GM18520 (cell line): ENCODE results near the gene RRM2.

Source experiments
- ATAC-seq: cut with Tn5 transposase; IDR thresholded peaks from one replicate; pipeline ENCODE4 v1.9.1; 2021; ENCODE audit not compliant: unreplicated experiment

The RRM2 gene

GRCh38 chr2:10150436-10150835, 27.9 kb downstream of the RRM2 start:
- no peak for ATAC-seq

GRCh38 chr2:10151462-10151861, 28.9 kb downstream of the RRM2 start:
- no peak for ATAC-seq

DNA sequence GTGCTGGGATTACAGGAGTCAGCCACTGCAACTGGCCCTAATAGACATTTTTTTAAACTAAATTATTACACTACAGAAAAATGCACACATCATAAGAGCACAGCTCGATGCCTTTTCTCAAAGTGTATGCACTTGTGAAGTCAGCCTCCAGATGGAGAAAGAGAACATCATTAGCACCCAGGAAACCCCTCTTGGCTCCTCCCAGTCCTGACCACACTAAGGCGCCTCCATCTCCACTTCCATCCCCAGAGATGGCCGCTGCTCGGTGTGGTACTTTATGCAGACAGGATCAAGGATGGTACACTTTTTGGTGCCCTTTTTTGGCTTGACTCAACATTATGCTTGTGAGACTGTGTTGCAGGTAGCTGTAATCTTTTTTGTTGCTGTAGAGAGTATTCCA, 34.8 kb downstream of the RRM2 start:
- no peak for ATAC-seq

GRCh38 chr2:10158681-10159080, 36.1 kb downstream of the RRM2 start:
- no peak for ATAC-seq

DNA sequence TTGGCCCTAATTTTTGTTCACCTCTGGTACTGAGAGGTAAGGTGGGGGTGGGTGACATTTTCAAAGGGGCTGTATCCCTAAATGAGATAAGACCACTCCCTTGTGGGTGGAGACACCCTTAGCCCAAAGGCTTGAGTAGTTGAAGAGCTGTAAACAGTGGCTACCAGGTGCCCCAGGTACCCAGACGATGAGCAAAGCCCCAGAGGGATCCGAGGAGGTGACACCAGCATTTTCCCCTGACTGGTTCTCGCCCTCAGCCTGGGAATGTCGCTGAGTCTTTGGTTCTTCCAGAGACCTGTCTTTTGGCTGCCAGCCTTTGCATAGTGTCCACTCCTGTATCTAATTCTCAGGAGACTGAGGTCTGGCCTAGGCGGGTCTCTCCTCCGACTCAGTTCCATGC, 36.5 kb downstream of the RRM2 start:
- ATAC-seq: no peak

DNA sequence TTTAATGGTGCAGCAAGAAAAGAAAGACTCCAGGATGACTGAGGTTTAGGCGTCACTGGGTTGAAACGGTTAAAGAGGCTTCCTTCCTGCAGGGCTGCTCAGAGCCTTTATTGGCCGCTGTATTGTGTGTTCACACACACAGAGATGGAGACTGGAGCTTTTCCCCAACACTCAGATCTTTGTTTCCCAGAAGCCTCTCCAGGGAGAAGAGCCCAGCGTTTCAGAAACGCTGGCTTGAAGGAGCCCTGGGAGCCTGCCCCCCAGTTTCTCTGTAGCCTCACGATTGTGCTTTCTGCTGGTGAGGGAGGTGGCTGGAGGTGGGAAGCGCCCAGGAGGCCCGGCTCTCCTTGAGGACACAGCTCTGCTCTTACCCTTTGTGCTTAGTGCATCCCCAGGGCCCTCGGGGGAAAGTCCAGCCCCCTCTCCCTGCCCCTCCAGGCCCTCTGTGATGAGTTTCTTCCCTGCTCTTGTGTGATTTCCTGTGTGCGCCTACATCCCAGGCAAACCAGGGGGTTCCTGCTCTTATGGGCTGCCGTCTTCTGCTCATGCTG, 37.1 kb downstream of the RRM2 start:
- ATAC-seq: no peak

- ATAC-seq: no peak
Measured at GRCh38 chr2:10160203-10160955, 37.8 kb downstream of the RRM2 start.

DNA sequence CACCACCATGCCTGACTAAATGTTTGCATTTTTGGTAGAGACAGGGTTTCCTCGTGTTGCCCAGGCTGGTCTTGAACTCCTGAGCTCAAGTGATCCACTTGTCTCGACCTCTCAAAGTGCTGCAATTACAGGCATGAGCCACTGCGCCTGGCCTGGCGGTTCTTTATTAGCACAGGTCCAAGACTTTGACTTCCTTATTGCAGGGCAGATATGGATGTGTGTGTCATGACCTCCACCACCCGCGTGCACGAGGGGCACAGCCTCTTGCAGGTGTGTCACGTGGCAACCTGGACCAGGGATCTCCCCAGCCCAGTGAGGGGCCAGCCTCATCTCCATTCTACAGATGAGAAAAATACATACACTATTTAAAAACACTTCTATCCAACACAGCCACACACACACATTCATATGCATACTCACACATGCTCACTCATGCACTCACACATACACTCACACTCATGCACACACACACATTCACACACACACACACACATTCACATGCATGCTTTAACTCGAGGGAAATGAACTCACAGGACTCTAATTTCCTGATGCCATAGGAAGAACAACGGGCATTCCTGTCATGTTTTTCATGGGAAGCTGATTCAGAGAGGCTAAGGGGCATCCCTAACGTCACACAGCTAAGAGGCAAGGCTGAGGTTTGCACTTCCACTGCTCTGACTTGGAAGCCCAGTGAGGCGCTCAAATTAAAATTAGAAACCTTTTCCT, 38.8 kb downstream of the RRM2 start:
- ATAC-seq: no peak

GRCh38 chr2:10161961-10162441, 39.5 kb downstream of the RRM2 start:
- no peak for ATAC-seq

- ATAC-seq: no peak
Measured at GRCh38 chr2:10162586-10163497, 40.3 kb downstream of the RRM2 start.

GRCh38 chr2:10163498-10164486, 41.3 kb downstream of the RRM2 start:
- ATAC-seq: no peak

GRCh38 chr2:10164601-10165000, 42.1 kb downstream of the RRM2 start:
- no peak for ATAC-seq

DNA sequence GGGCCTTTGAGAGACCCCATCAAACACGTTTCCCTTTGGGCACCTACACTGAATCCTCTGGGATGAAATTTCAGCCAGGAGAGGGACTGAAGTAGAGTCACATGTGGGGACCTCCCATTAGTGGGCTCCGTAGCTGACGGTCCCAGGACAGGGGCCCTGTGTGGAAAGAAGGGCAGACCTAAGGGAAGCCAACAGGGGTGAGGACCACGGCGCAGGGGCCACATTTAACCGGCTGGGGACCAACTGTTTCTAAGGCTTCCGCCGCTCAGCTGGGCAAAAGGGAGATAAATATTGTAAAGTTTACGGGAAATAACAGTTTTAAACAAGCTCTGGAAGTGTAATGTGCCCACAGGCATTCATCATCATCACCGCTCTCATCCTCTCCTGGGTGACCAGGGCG, 42.7 kb downstream of the RRM2 start:
- ATAC-seq: no peak

- ATAC-seq: no peak
Measured at GRCh38 chr2:10165861-10166675, 43.5 kb downstream of the RRM2 start.

DNA sequence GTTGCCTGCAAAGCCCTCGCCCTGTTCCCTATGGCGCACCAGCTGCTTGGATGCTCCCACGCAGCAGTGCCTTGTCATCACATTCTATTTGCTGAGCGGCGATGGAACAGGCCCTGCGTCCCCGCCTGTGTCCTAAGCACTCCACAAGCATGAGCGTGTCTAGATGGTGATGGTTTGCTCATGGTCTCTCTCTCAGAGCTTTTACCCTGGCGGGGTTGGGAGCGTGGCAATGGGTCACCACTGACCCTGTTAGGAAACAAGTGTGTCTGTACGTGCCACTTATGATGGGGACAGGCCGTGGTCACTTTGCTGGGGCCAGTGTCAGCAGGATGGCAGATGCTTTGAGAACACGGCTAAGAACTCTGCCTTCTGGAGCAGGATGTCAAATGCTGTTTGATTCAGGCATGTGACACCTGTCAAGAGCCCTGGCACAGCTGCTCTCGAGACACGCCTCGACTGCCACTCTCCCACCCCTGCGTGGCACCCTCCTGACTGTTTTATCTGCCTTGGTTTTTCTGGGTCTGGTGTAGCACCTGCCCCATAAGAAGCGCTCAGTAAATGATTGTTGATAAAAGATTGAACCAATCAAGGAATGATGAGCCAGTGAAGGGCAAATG, 44.2 kb downstream of the RRM2 start:
- no peak for ATAC-seq

- no peak for ATAC-seq
Measured at GRCh38 chr2:10167316-10167715, 44.8 kb downstream of the RRM2 start.

- no peak for ATAC-seq
Measured at GRCh38 chr2:10168221-10168620, 45.7 kb downstream of the RRM2 start.

GRCh38 chr2:10169053-10169578, 46.6 kb downstream of the RRM2 start:
- ATAC-seq: no peak
